Panc1 (cell line): Measurements from ENCODE around the gene DDIT3.

Experiments used
- POLR2AphosphoS5 ChIP-seq: IDR thresholded peaks from 2 replicates; pipeline ENCODE4 v1.6.1; 2012; ENCODE audit warnings: mild to moderate bottlenecking, low read depth, low read length, moderate library complexity
- SIN3A ChIP-seq: IDR thresholded peaks from 2 replicates; pipeline ENCODE4 v1.6.1; 2012; ENCODE audit warnings: low read depth, mild to moderate bottlenecking, low read length, moderate library complexity, borderline replicate concordance; ENCODE audit not compliant: insufficient read depth
- TF ChIP-seq, protein P1 (sequence below): fragments of 450-650 bp; IDR thresholded peaks from 2 replicates; pipeline ENCODE4 v1.5.1; 2017; ENCODE audit warnings: mild to moderate bottlenecking
- TF ChIP-seq, protein P2 (sequence below), 2 experiments: IDR thresholded peaks; 2 replicates each; pipeline ENCODE4 v1.6.1; 2011 to 2012; ENCODE audit warnings: low read depth in 2 of 2, control low read depth in 1 of 2, low read length in 1 of 2, mild to moderate bottlenecking in 1 of 2, moderate library complexity in 1 of 2; ENCODE audit not compliant: insufficient read depth in 1 of 2

DNA sequence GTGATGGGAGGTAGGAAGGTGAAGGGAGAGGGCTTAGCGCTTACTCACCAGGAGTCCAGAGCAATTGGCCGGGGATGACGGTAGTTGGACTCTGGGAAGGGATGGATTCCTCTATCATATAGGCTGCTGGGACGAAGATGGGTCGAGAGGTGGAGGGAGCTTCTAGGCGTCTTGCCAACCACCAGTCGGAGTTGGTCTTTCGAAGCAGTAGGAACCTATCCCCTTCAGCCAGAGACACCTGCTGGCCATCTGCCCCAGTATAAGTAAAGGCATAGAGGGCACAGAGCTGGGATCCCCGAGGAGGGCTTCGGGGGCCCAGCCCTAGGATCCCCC, 41.3 kb downstream of the DDIT3 start:
- TF ChIP-seq, protein P1, sequence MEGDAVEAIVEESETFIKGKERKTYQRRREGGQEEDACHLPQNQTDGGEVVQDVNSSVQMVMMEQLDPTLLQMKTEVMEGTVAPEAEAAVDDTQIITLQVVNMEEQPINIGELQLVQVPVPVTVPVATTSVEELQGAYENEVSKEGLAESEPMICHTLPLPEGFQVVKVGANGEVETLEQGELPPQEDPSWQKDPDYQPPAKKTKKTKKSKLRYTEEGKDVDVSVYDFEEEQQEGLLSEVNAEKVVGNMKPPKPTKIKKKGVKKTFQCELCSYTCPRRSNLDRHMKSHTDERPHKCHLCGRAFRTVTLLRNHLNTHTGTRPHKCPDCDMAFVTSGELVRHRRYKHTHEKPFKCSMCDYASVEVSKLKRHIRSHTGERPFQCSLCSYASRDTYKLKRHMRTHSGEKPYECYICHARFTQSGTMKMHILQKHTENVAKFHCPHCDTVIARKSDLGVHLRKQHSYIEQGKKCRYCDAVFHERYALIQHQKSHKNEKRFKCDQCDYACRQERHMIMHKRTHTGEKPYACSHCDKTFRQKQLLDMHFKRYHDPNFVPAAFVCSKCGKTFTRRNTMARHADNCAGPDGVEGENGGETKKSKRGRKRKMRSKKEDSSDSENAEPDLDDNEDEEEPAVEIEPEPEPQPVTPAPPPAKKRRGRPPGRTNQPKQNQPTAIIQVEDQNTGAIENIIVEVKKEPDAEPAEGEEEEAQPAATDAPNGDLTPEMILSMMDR: no peak
- TF ChIP-seq, protein P2, sequence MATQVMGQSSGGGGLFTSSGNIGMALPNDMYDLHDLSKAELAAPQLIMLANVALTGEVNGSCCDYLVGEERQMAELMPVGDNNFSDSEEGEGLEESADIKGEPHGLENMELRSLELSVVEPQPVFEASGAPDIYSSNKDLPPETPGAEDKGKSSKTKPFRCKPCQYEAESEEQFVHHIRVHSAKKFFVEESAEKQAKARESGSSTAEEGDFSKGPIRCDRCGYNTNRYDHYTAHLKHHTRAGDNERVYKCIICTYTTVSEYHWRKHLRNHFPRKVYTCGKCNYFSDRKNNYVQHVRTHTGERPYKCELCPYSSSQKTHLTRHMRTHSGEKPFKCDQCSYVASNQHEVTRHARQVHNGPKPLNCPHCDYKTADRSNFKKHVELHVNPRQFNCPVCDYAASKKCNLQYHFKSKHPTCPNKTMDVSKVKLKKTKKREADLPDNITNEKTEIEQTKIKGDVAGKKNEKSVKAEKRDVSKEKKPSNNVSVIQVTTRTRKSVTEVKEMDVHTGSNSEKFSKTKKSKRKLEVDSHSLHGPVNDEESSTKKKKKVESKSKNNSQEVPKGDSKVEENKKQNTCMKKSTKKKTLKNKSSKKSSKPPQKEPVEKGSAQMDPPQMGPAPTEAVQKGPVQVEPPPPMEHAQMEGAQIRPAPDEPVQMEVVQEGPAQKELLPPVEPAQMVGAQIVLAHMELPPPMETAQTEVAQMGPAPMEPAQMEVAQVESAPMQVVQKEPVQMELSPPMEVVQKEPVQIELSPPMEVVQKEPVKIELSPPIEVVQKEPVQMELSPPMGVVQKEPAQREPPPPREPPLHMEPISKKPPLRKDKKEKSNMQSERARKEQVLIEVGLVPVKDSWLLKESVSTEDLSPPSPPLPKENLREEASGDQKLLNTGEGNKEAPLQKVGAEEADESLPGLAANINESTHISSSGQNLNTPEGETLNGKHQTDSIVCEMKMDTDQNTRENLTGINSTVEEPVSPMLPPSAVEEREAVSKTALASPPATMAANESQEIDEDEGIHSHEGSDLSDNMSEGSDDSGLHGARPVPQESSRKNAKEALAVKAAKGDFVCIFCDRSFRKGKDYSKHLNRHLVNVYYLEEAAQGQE (IDR thresholded peaks at IDR 0.05; ENCODE audit: insufficient read depth in 1 of 2, low read depth in 2 of 2, low read length in 1 of 2): no peak
- TF ChIP-seq POLR2AphosphoS5 (no peak), SIN3A (no peak)
